BLaER1 (cell line): ENCODE data around the gene KRI1.
"Not testable (repeated sequence)": the region's sequence is repeated elsewhere in the genome, so short reads cannot be mapped to it uniquely, and the experiment has no call there.

Source experiments
- H3K27ac ChIP-seq: shearing (Covaris generic); formaldehyde crosslinking; 2 replicates; pipeline ENCODE4 v1.8.1; 2022
- H3K27me3 ChIP-seq: shearing (Covaris generic); formaldehyde crosslinking; 2 replicates; pipeline ENCODE4 v1.8.1; 2022
- H3K36me3 ChIP-seq: shearing (Covaris generic); formaldehyde crosslinking; 2 replicates; pipeline ENCODE4 v1.8.1; 2022
- H3K4me1 ChIP-seq: shearing (Covaris generic); formaldehyde crosslinking; 2 replicates; pipeline ENCODE4 v1.8.1; 2022
- H3K4me2 ChIP-seq: shearing (Covaris generic); formaldehyde crosslinking; 2 replicates; pipeline ENCODE4 v1.8.1; 2022
- H3K4me3 ChIP-seq: shearing (Covaris generic); formaldehyde crosslinking; 2 replicates; pipeline ENCODE4 v1.8.1; 2022
- H3K9ac ChIP-seq: shearing (Covaris generic); formaldehyde crosslinking; 2 replicates; pipeline ENCODE4 v1.8.1; 2022
- H3K9me3 ChIP-seq: shearing (Covaris generic); formaldehyde crosslinking; 2 replicates; pipeline ENCODE4 v1.8.1; 2022
- H4K20me1 ChIP-seq: shearing (Covaris generic); formaldehyde crosslinking; 2 replicates; pipeline ENCODE4 v1.8.1; 2022
- Cebpa-rat ChIP-seq: shearing (Covaris generic); IDR thresholded peaks from 2 replicates; pipeline ENCODE4 v1.8.1; 2022

Gene KRI1

GRCh38 chr19:10551698-10552301 lies 14.0 kb downstream of the KRI1 start:
- Histone ChIP-seq H3K4me3 (peak overlapping the region; percentile 16; the same call in 1 of the 2 replicates), H3K9ac (peak overlapping the region; percentile 85; the same call in 1 of the 2 replicates), H3K36me3 (peaks cover 92% of the 10 kb centered on the region), H3K4me2 (peak overlapping the region; percentile 86), H4K20me1 (peaks cover 14% of the 10 kb centered on the region; the same call in 1 of the 2 replicates), H3K9me3 (no peaks in the 10 kb centered on the region), H3K27me3 (no peaks in the 10 kb centered on the region), H3K4me1 (peaks cover 65% of the 10 kb centered on the region), H3K27ac (peak overlapping the region; percentile 99)
- TF ChIP-seq Cebpa-rat, result no peak

- Histone ChIP-seq H3K27ac (peak overlapping the region; percentile 38; the same call in 1 of the 2 replicates), H4K20me1 (peaks cover 21% of the 10 kb centered on the region; the same call in 1 of the 2 replicates), H3K4me1 (peaks cover 58% of the 10 kb centered on the region), H3K36me3 (peaks cover 92% of the 10 kb centered on the region)
- H3K4me3 ChIP-seq, H3K9me3 ChIP-seq, H3K9ac ChIP-seq, H3K27me3 ChIP-seq, H3K4me2 ChIP-seq: not testable (repeated sequence)
Measured at GRCh38 chr19:10551006-10551405, 14.8 kb downstream of the KRI1 start.

- 0 out of 2 replicates have a peak overlapping the region, but pooled peaks have one; percentile 2 for H3K27ac ChIP-seq
- peaks cover 28% of the 10 kb centered on the region; the same call in 1 of the 2 replicates for H4K20me1 ChIP-seq
- no peaks in the 10 kb centered on the region for H3K9me3 ChIP-seq
- H3K9ac ChIP-seq, result no peak overlapping the region
- H3K4me1 ChIP-seq, result peaks cover 58% of the 10 kb centered on the region
- no peak overlapping the region for H3K4me2 ChIP-seq
- no peak overlapping the region for H3K4me3 ChIP-seq
- no peaks in the 10 kb centered on the region for H3K27me3 ChIP-seq
- peaks cover 92% of the 10 kb centered on the region for H3K36me3 ChIP-seq
- TF ChIP-seq Cebpa-rat, result no peak
Measured at GRCh38 chr19:10550336-10550735, 15.5 kb downstream of the KRI1 start.

GRCh38 chr19:10549733-10550132 lies 16.1 kb downstream of the KRI1 start:
- H3K4me1 ChIP-seq, result peaks cover 58% of the 10 kb centered on the region
- H3K36me3 ChIP-seq, result peaks cover 88% of the 10 kb centered on the region
- no peak overlapping the region for H3K9ac ChIP-seq
- H3K27ac ChIP-seq, result no peak overlapping the region
- H4K20me1 ChIP-seq, result peaks cover 34% of the 10 kb centered on the region; the same call in 1 of the 2 replicates
- no peak overlapping the region for H3K4me2 ChIP-seq
- TF ChIP-seq Cebpa-rat, result no peak
- H3K9me3 ChIP-seq, result no peaks in the 10 kb centered on the region
- no peaks in the 10 kb centered on the region for H3K27me3 ChIP-seq
- no peak overlapping the region for H3K4me3 ChIP-seq

- peaks cover 55% of the 10 kb centered on the region for H3K4me1 ChIP-seq
- peaks cover 83% of the 10 kb centered on the region for H3K36me3 ChIP-seq
- no peak for TF ChIP-seq Cebpa-rat
- no peaks in the 10 kb centered on the region for H3K27me3 ChIP-seq
- H3K9ac ChIP-seq, result no peak overlapping the region
- H3K4me2 ChIP-seq, result no peak overlapping the region
- no peaks in the 10 kb centered on the region for H3K9me3 ChIP-seq
- H3K27ac ChIP-seq, result no peak overlapping the region
- no peak overlapping the region for H3K4me3 ChIP-seq
- peaks cover 39% of the 10 kb centered on the region; the same call in 1 of the 2 replicates for H4K20me1 ChIP-seq
Measured at GRCh38 chr19:10548746-10549276, 17.0 kb downstream of the KRI1 start.

GRCh38 chr19:10546817-10547216 lies 19.0 kb downstream of the KRI1 start:
- no peak for TF ChIP-seq Cebpa-rat
- Histone ChIP-seq H3K4me3 (no peak overlapping the region), H3K4me2 (no peak overlapping the region), H3K36me3 (peaks cover 67% of the 10 kb centered on the region), H3K27ac (peak overlapping the region; percentile 41; the same call in 1 of the 2 replicates), H4K20me1 (peaks cover 39% of the 10 kb centered on the region; the same call in 1 of the 2 replicates), H3K9ac (peak overlapping the region; percentile 35; the same call in 1 of the 2 replicates), H3K9me3 (no peaks in the 10 kb centered on the region), H3K4me1 (peaks cover 52% of the 10 kb centered on the region), H3K27me3 (no peaks in the 10 kb centered on the region)

GRCh38 chr19:10544753-10545251 lies 21.0 kb downstream of the KRI1 start:
- H3K4me1 ChIP-seq, result peaks cover 40% of the 10 kb centered on the region
- H3K27me3 ChIP-seq, result no peaks in the 10 kb centered on the region
- no peak for TF ChIP-seq Cebpa-rat
- peaks cover 47% of the 10 kb centered on the region for H3K36me3 ChIP-seq
- H3K4me2 ChIP-seq, result peak overlapping the region; percentile 98
- peak overlapping the region; percentile 89 for H3K4me3 ChIP-seq
- peak overlapping the region; percentile 98 for H3K27ac ChIP-seq
- peak overlapping the region; percentile 98 for H3K9ac ChIP-seq
- peaks cover 39% of the 10 kb centered on the region; the same call in 1 of the 2 replicates for H4K20me1 ChIP-seq
- no peaks in the 10 kb centered on the region for H3K9me3 ChIP-seq

- peak overlapping the region; percentile 98 for H3K27ac ChIP-seq
- peak overlapping the region; percentile 98 for H3K9ac ChIP-seq
- peak overlapping the region; percentile 98 for H3K4me2 ChIP-seq
- no peaks in the 10 kb centered on the region for H3K27me3 ChIP-seq
- peak overlapping the region; percentile 89 for H3K4me3 ChIP-seq
- H3K36me3 ChIP-seq, result peaks cover 42% of the 10 kb centered on the region
- peaks cover 39% of the 10 kb centered on the region; the same call in 1 of the 2 replicates for H4K20me1 ChIP-seq
- TF ChIP-seq Cebpa-rat, result no peak
- peaks cover 40% of the 10 kb centered on the region for H3K4me1 ChIP-seq
- H3K9me3 ChIP-seq, result no peaks in the 10 kb centered on the region
Measured at GRCh38 chr19:10544242-10544752, 21.5 kb downstream of the KRI1 start.

GRCh38 chr19:10543420-10544241 lies 22.2 kb downstream of the KRI1 start, which contains the start of gene ATG4D:
Gene ATG4D, plus strand, starts transcription at chr19:10543904. Its CDS starts 187 bp downstream, at chr19:10544091.
- peak within 1 kb of the TSS; percentile 98 for H3K4me2 ChIP-seq
- H3K27ac ChIP-seq, result peak within 1 kb of the TSS; percentile 98
- peaks cover 35% of the 10 kb centered on the region; the same call in 1 of the 2 replicates for H4K20me1 ChIP-seq
- no peak for TF ChIP-seq Cebpa-rat
- peaks cover 40% of the 10 kb centered on the region for H3K4me1 ChIP-seq
- H3K9ac ChIP-seq, result peak within 1 kb of the TSS; percentile 98
- H3K4me3 ChIP-seq, result peak within 1 kb of the TSS; percentile 89
- H3K27me3 ChIP-seq, result no peaks in the 10 kb centered on the region
- no peaks in the 10 kb centered on the region for H3K9me3 ChIP-seq
- peaks cover 35% of the 10 kb centered on the region for H3K36me3 ChIP-seq
